WTC11 (cell line): Measurements from ENCODE around the gene DTX3L.

ENCODE experiments used
- ZNF281 ChIP-seq: sonication (generic); formaldehyde crosslinking; IDR thresholded peaks from 2 replicates; pipeline ENCODE4 v1.8.0; 2023; ENCODE audit warnings: mild to moderate bottlenecking, missing genetic modification reagents
- TF ChIP-seq, protein P1 (sequence below): fragments of 200-600 bp; IDR thresholded peaks from 2 replicates; pipeline ENCODE4 v1.8.0; 2022; ENCODE audit warnings: antibody characterized with exemption

DNA sequence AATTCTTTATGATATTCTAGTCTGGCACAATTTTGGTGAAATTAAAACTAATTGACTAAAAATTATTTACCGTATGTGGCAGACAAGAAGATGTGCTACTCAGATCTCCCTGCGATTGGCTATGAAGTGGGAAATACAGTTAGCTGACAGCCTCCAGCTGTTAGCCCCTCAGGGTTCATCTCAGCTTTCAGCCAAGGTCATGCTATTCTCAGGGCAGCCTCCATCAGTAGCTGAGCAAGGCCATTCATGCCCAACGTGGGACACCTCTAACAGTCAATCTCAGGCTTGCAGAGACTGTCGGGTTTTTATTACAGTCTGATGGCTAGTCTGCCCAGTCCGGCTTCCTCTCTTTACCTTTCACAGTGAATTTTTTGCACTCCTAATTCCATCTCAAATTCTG lies 6.8 kb upstream of the DTX3L start:
- TF ChIP-seq, protein P1, sequence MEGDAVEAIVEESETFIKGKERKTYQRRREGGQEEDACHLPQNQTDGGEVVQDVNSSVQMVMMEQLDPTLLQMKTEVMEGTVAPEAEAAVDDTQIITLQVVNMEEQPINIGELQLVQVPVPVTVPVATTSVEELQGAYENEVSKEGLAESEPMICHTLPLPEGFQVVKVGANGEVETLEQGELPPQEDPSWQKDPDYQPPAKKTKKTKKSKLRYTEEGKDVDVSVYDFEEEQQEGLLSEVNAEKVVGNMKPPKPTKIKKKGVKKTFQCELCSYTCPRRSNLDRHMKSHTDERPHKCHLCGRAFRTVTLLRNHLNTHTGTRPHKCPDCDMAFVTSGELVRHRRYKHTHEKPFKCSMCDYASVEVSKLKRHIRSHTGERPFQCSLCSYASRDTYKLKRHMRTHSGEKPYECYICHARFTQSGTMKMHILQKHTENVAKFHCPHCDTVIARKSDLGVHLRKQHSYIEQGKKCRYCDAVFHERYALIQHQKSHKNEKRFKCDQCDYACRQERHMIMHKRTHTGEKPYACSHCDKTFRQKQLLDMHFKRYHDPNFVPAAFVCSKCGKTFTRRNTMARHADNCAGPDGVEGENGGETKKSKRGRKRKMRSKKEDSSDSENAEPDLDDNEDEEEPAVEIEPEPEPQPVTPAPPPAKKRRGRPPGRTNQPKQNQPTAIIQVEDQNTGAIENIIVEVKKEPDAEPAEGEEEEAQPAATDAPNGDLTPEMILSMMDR = no peak
- no peak for TF ChIP-seq ZNF281 (CRISPR knock-in tag)
